ENCODE results near the gene PIGS. TPM values are rescaled to one million over a fixed set of nuclear protein-coding genes. Genes with fewer than 3 reads are reported as not detected.

The PIGS gene
- total and polyA plus RNA-seq, 12 donors: 9.0 to 69.3 (median 48.5) TPM

DNA sequence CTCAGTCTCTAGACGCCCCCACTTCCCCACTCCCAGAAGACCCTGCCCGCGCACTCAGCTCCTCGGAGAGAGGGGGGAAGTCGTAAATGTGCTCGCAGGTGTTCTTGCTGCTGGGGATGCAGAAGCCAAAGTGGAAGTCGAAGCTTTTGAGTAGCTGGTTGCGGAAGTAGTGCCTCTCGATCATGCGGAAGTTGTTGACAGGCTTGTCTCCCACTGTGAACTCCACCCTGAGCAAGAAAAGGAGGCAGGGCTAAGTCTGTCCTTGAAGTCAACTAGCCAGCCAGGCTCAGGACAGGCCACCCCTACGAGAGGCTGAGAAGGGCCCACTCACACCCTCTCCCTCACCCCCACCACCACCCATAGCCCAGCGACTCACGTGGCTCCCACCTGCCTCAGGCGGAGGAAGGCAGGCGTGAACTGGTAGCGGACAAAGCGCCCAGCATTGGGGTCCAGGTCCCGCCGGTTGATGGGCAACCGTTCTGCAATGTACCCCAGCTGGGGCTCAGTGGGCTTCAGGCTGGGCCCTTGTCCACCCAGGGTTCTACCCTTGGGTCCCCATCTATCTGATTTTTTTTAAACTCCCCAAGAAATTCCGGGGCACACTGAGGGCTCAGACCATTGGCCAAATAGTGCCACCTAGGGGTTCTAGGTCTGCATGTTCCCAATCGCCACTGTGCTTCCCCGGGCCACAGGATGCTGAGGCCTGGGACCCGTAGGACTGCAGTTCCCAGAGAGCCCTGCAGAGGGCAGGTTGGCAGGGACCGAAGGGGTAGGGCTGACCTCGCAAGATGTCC, 23.5 kb downstream of the PIGS start:
- 70 to 73% methylated on average over 26 of the region's 26 CpGs for WGBS, 2 donors
- TF ChIP-seq, protein P1, sequence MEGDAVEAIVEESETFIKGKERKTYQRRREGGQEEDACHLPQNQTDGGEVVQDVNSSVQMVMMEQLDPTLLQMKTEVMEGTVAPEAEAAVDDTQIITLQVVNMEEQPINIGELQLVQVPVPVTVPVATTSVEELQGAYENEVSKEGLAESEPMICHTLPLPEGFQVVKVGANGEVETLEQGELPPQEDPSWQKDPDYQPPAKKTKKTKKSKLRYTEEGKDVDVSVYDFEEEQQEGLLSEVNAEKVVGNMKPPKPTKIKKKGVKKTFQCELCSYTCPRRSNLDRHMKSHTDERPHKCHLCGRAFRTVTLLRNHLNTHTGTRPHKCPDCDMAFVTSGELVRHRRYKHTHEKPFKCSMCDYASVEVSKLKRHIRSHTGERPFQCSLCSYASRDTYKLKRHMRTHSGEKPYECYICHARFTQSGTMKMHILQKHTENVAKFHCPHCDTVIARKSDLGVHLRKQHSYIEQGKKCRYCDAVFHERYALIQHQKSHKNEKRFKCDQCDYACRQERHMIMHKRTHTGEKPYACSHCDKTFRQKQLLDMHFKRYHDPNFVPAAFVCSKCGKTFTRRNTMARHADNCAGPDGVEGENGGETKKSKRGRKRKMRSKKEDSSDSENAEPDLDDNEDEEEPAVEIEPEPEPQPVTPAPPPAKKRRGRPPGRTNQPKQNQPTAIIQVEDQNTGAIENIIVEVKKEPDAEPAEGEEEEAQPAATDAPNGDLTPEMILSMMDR (IDR thresholded peaks at IDR 0.05): peak; percentile 80 to 98 (median 88)
- peaks cover 0 to 18% (median 0%) of the 10 kb centered on the region in 9 donors for H3K36me3 ChIP-seq
- no peaks in the 10 kb centered on the region for H3K9me3 ChIP-seq
- ATAC-seq (peak in 7 of 8 donors; percentile 44 to 79 (median 63)), DNase-seq (peak; percentile 73 to 79)
- peaks cover 0 to 48% (median 21%) of the 10 kb centered on the region in 9 donors for H3K4me1 ChIP-seq
- H3K27me3 ChIP-seq: no peaks in the 10 kb centered on the region
- H3K27ac ChIP-seq: peak overlapping the region in 1 of 10 donors; percentile 85
- peak overlapping the region in 1 of 10 donors; percentile 26 for H3K4me3 ChIP-seq
- intact Hi-C loops (cut with DNase I): loop anchor here in 4 of 10 donors (5.0 kb wide), 1 partner anchor 64 kb away; the partner anchor contains the start of gene RSKR (in 4 of the 4)

DNA sequence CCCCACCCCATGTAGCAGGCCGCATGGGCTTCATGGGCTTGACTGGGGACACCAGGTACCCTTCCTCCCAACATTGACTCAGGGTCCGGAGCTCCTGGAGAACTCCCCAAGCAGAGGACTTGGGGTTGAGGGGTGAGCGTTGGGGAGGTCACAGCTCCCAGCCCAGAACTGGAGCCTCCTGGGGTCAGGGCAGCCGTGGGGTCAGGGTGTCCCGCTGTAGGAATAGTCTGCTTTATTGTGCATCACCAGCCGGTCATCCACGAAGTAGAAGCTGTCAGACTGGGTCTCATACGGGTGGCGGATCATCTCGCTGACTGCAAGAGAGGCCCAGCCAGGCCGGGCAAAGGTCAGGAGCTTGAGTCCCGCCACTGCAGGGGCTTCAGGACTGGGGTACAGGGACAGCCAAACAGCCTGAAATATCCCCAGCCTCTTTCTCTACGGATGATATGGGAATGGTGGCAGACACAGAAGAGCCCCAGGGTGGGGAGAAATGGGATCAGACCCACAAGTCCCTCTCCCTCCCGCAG, 24.2 kb downstream of the PIGS start:
- ATAC-seq: no peak
- Histone ChIP-seq H3K36me3 (peaks cover 0 to 18% (median 0%) of the 10 kb centered on the region in 9 donors), H3K4me3 (no peak overlapping the region), H3K27ac (peak overlapping the region in 1 of 10 donors; percentile 85), H3K27me3 (no peaks in the 10 kb centered on the region), H3K9me3 (no peaks in the 10 kb centered on the region), H3K4me1 (peaks cover 0 to 47% (median 18%) of the 10 kb centered on the region in 9 donors)
- TF ChIP-seq, protein P1 (IDR thresholded peaks at IDR 0.05): no peak
- intact Hi-C loops (cut with DNase I): loop anchor here in 4 of 10 donors (5.0 kb wide), 1 partner anchor 65 kb away; the partner anchor contains the start of gene RSKR (in 4 of the 4)
- 91% methylated on average over 14 of the region's 14 CpGs for WGBS, 2 donors
- DNase-seq: no peak

DNA sequence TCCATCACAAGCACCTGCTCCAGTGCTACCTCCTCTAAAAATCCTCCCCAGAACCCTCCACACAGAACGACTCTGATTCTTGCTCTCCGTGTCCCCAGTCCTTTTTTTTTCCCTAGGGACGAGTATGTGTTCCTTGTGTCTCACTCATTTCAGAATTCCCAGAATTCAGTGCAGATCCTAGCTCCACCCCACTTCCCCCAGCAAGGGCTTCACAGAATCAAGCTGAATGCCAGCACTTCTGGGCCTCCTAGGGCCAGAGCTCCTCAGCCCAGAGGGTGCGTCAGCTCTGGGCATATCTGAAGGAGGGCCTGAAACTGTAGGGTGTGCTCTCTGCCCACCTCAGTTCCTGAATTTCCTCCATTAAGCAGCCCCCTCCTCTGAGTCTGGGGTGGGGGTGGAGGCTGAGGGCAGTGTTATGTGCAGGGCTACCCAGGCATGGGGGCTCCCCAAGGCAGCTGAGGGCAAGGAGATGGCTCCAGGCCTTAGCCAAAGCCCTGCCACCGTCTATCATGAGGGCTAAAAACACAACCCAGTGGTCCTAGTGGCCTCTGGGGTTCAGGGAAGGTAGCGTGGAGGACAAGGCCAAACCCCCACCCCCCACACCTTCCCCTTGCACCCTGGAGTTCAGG, 25.4 kb downstream of the PIGS start:
- TF ChIP-seq, protein P1 (IDR thresholded peaks at IDR 0.05): no peak

DNA sequence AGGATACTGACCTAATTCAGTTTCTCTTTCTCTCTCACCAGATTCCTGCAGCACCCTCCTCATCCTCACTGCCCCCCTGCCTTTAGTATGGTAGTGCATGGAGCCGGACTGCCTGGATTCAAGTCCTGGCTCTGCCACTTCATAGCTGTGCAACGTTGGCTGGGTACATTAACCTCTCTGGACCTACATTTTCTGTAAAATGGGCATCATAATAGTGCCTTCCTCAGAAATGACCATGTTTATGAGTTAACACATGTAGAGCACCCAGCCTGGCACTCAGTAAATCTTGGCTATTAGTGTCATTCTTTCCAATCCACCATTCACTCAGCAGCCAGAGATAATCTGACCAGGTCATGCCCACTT, 26.2 kb downstream of the PIGS start:
- Histone ChIP-seq H3K27me3 (no peaks in the 10 kb centered on the region), H3K4me1 (peaks cover 0 to 27% (median 5%) of the 10 kb centered on the region in 9 donors), H3K36me3 (peaks cover 0 to 18% (median 0%) of the 10 kb centered on the region in 9 donors), H3K4me3 (no peak overlapping the region), H3K9me3 (no peaks in the 10 kb centered on the region), H3K27ac (no peak overlapping the region)
- WGBS, 2 donors: 83 to 88% methylated on average over 2 of the region's 2 CpGs
- intact Hi-C loops (cut with DNase I): loop anchor here in 4 of 10 donors (5.0 kb wide), 1 partner anchor 67 kb away; the partner anchor contains the start of gene RSKR (in 4 of the 4)
- DNase-seq: no peak
- TF ChIP-seq, protein P1 (IDR thresholded peaks at IDR 0.05): no peak
- ATAC-seq: no peak

More for the DNA sequence above, 25.4 kb downstream of the PIGS start:
- Histone ChIP-seq H3K9me3 (no peaks in the 10 kb centered on the region), H3K4me3 (no peak overlapping the region), H3K36me3 (peaks cover 0 to 18% (median 0%) of the 10 kb centered on the region in 9 donors), H3K27me3 (no peaks in the 10 kb centered on the region), H3K4me1 (peaks cover 0 to 35% (median 7%) of the 10 kb centered on the region in 9 donors), H3K27ac (no peak overlapping the region)
- DNase-seq (no peak), ATAC-seq (no peak)
- WGBS, 2 donors: 72 to 73% methylated on average over 6 of the region's 6 CpGs
- intact Hi-C loops (cut with DNase I): loop anchor here in 4 of 10 donors (5.0 kb wide), 1 partner anchor 66 kb away; the partner anchor contains the start of gene RSKR (in 4 of the 4)
